GM10266 (cell line): Measurements from ENCODE around the gene CARNS1.

Experiments used
- DNase-seq: peaks from one replicate; pipeline ENCODE4 v3.0.0; 2012; ENCODE audit errors: extremely low spot score
- CTCF ChIP-seq: IDR thresholded peaks from 2 replicates; pipeline ENCODE4 v1.5.1; 2012; ENCODE audit warnings: mild to moderate bottlenecking, low read depth; ENCODE audit not compliant: control insufficient read depth, insufficient read depth; ENCODE audit errors: missing control alignments

The CARNS1 gene

GRCh38 chr11:67468759-67469507 is 53.5 kb downstream of the CARNS1 start, which contains the start of gene TMEM134:
Gene TMEM134 (minus strand): TSS chr11:67469251. CDS start chr11:67469192, 59 bp downstream.
- peak; percentile 75 for TF ChIP-seq CTCF
- peak; percentile 98 for DNase-seq

- TF ChIP-seq CTCF, result no peak
- no peak for DNase-seq
Measured at GRCh38 chr11:67469508-67469811, 54.0 kb downstream of the CARNS1 start.

GRCh38 chr11:67470337-67471002 is 55.0 kb downstream of the CARNS1 start:
- TF ChIP-seq CTCF, result no peak
- no peak for DNase-seq

GRCh38 chr11:67472882-67473281 is 57.4 kb downstream of the CARNS1 start:
- no peak for TF ChIP-seq CTCF
- DNase-seq, result no peak
